K562 (cell line): ENCODE measurements around the gene TICAM1. TPM values are rescaled to one million over a fixed set of nuclear protein-coding genes. Genes with fewer than 3 reads are reported as not detected.

ENCODE experiments used
- ATF3 ChIP-seq, 2 experiments: fragments of 450-650 bp in 1 of 2; sonication (generic) in 1 of 2; formaldehyde crosslinking in 1 of 2; IDR thresholded peaks in 1 of 2; conservative IDR thresholded peaks in 1 of 2; 2 replicates each; pipeline versions ENCODE4 v1.6.1 to v1.8.1; 2016 to 2023; ENCODE audit warnings: mild to moderate bottlenecking in 2 of 2, moderate library complexity in 2 of 2, inconsistent platforms in 1 of 2, missing genetic modification reagents in 1 of 2
- CREB3L1 ChIP-seq: fragments of 450-650 bp; IDR thresholded peaks from 2 replicates; pipeline ENCODE4 v1.6.1; 2014; ENCODE audit warnings: low read depth, mild to moderate bottlenecking, moderate library complexity, borderline replicate concordance
- GATAD2A ChIP-seq: fragments of 450-650 bp; IDR thresholded peaks from 2 replicates; pipeline ENCODE4 v1.6.1; 2017
- HBP1 ChIP-seq: fragments of 450-650 bp; formaldehyde crosslinking; IDR thresholded peaks from 2 replicates; pipeline ENCODE4 v1.4.0; 2022; ENCODE audit warnings: missing genetic modification characterization
- HDAC2 ChIP-seq: fragments of 450-650 bp; IDR thresholded peaks from 2 replicates; pipeline ENCODE4 v1.6.1; 2016; ENCODE audit warnings: mild to moderate bottlenecking
- IRF2 ChIP-seq: sonication (generic); formaldehyde crosslinking; IDR thresholded peaks from 2 replicates; pipeline ENCODE4 v1.8.1; 2022; ENCODE audit warnings: mild to moderate bottlenecking, missing genetic modification reagents
- KDM1A ChIP-seq, 2 experiments: fragments of 450-650 bp; IDR thresholded peaks; 2 replicates each; pipeline ENCODE4 v1.6.1; 2016; ENCODE audit warnings: mild to moderate bottlenecking in 2 of 2
- PRDM10 ChIP-seq: fragments of 450-650 bp; IDR thresholded peaks from 2 replicates; pipeline ENCODE4 v1.6.1; 2018; ENCODE audit not compliant: partially characterized antibody
- ZC3H4 ChIP-seq: sonication (generic); formaldehyde crosslinking; IDR thresholded peaks from 2 replicates; pipeline ENCODE4 v1.9.0; 2021; ENCODE audit warnings: missing genetic modification reagents, borderline replicate concordance
- ZNF174 ChIP-seq: fragments of 250-450 bp; sonication (Bioruptor Pico); IDR thresholded peaks from 2 replicates; pipeline ENCODE4 v1.4.0; 2020; ENCODE audit warnings: mild to moderate bottlenecking
- ZNF407 ChIP-seq: fragments of 450-650 bp; IDR thresholded peaks from 2 replicates; pipeline ENCODE4 v1.6.1; 2016; ENCODE audit warnings: low read depth
- polyA plus RNA-seq, 8 experiments: library from polyadenylated mRNA; depleted of rRNA in 4 of 8; stranded (reverse) in 5 of 8; unstranded in 3 of 8; fragments of >200 nt; fragmentation: Nextera tagmentation in 2 of 8; fragmentation: Illumina TruSeq in 1 of 8; extraction: Ambion mirVana in 2 of 8; extraction: Trizol in 1 of 8; gene quantifications; 2 replicates each; pipeline versions ENCODE4 v1.2.1 to v1.2.3, GENCODE V29; 2011 to 2014; ENCODE audit warnings: inconsistent platforms in 1 of 8, missing spikeins in 1 of 8
- total RNA-seq, 7 experiments: library from RNA; depleted of rRNA in 6 of 7; stranded (reverse); fragments of >200 nt in 6 of 7; fragmentation: Illumina TruSeq in 2 of 7; extraction: Trizol in 2 of 7; gene quantifications; 2 replicates each; pipeline versions ENCODE4 v1.2.1 to v1.2.3, GENCODE V29; 2011 to 2021; ENCODE audit warnings: low replicate concordance in 1 of 7

Gene TICAM1
- total and polyA plus RNA-seq, 9 of the 15 experiments (the other 6 are each of a cell fraction or from before 2014, with no cell fraction given): 0.07 to 11.6 (median 1.5) TPM

- TF ChIP-seq ZNF407: no peak
- peak; percentile 96 for TF ChIP-seq ATF3 (IDR thresholded peaks at IDR 0.05)
- TF ChIP-seq ATF3 (CRISPR knock-in tag; conservative IDR thresholded peaks at IDR 0.05): peak; percentile 70
- TF ChIP-seq KDM1A (IDR thresholded peaks at IDR 0.05): peak; percentile 98 to 99
- TF ChIP-seq HDAC2: peak; percentile 99
- no peak for TF ChIP-seq ZNF174 (CRISPR knock-in tag)
- TF ChIP-seq CREB3L1: no peak
- peak; percentile 93 for TF ChIP-seq PRDM10
- TF ChIP-seq ZC3H4 (CRISPR knock-in tag): no peak
- TF ChIP-seq HBP1 (CRISPR knock-in tag): no peak
- no peak for TF ChIP-seq IRF2
- peak; percentile 47; the same call in 1 of the 2 replicates for TF ChIP-seq GATAD2A
Observed at GRCh38 chr19:4870025-4870700, 38.7 kb upstream of the TICAM1 start (continued).
